Activated CD8-positive, alpha-beta memory T cell treated with anti-CD3 and anti-CD28 coated beads, Interleukin-2, amount 10 ng/mL, durations not matched to agents 7 days and 5 days (primary cell): ENCODE measurements around the gene SPATA31D1. TPM values are rescaled to one million over a fixed set of nuclear protein-coding genes. Genes with fewer than 3 reads are reported as not detected.
"Not testable (repeated sequence)": the region's sequence is repeated elsewhere in the genome, so short reads cannot be mapped to it uniquely, and the experiment has no call there.

ENCODE experiments used
- ATAC-seq: fragments of 150-1000 bp; cut with Tn5 transposase; one replicate; pipeline ENCODE4 v1.10.0; 2021; ENCODE audit warnings: moderate library complexity
- CTCF ChIA-PET: fragments of 350-600 bp; sonication (Branson Sonifier 250); formaldehyde crosslinking; loops from one replicate; lab custom pipeline; 2021; ENCODE audit warnings: antibody characterized with exemption; lab: Charles Lee
- DNase-seq: peaks from one replicate; pipeline ENCODE4 v3.0.0-alpha.2; 2020
- H3K27ac Mint-ChIP-seq: one replicate; pipeline ENCODE4 v1.8.0; 2021; ENCODE audit warnings: mild to moderate bottlenecking, mixed read lengths
- H3K27me3 Mint-ChIP-seq: one replicate; pipeline ENCODE4 v1.8.0; 2021; ENCODE audit warnings: mixed read lengths
- H3K36me3 Mint-ChIP-seq: one replicate; pipeline ENCODE4 v1.8.0; 2021; ENCODE audit warnings: mild to moderate bottlenecking, mixed read lengths
- H3K4me1 Mint-ChIP-seq: one replicate; pipeline ENCODE4 v1.8.0; 2021; ENCODE audit warnings: mixed read lengths
- H3K4me3 Mint-ChIP-seq: one replicate; pipeline ENCODE4 v1.8.0; 2021; ENCODE audit warnings: mild to moderate bottlenecking, moderate library complexity, mixed read lengths
- H3K9me3 Mint-ChIP-seq: one replicate; pipeline ENCODE4 v1.8.0; 2022; ENCODE audit warnings: low read depth, mixed read lengths
- total RNA-seq, 2 experiments: library from RNA; stranded (reverse); gene quantifications; one replicate each; pipeline ENCODE4 v1.2.3, GENCODE V29; 2021

The SPATA31D1 gene
- total RNA-seq, result not detected

GRCh38 chr9:81988472-81988871 is at the start of gene SPATA31D1:
Gene SPATA31D1 (plus strand): TSS chr9:81988772. CDS start chr9:81988819, 47 bp downstream.
- H3K36me3 Mint-ChIP-seq, CTCF ChIA-PET, ATAC-seq: not testable (repeated sequence)

GRCh38 chr9:81943393-81943792 is 45.2 kb upstream of the SPATA31D1 start, which contains the start of gene SPATA31D3:
Gene SPATA31D3 (plus strand): TSS chr9:81943500. CDS start chr9:81943586, 86 bp downstream.
- CTCF ChIA-PET, H3K4me3 Mint-ChIP-seq, ATAC-seq: not testable (repeated sequence)

More at GRCh38 chr9:81988472-81988871, at the start of gene SPATA31D1:
- H3K27me3 Mint-ChIP-seq, H3K4me3 Mint-ChIP-seq, DNase-seq, H3K4me1 Mint-ChIP-seq, H3K9me3 Mint-ChIP-seq, H3K27ac Mint-ChIP-seq: not testable (repeated sequence)

GRCh38 chr9:81948650-81949049 is 39.9 kb upstream of the SPATA31D1 start:
- CTCF ChIA-PET, ATAC-seq, H3K36me3 Mint-ChIP-seq, H3K4me1 Mint-ChIP-seq, H3K4me3 Mint-ChIP-seq, H3K27me3 Mint-ChIP-seq, H3K27ac Mint-ChIP-seq, DNase-seq: not testable (repeated sequence)
- H3K9me3 Mint-ChIP-seq, result peaks cover 13% of the 10 kb centered on the region

More at GRCh38 chr9:81943393-81943792, 45.2 kb upstream of the SPATA31D1 start, which contains the start of gene SPATA31D3:
- H3K9me3 Mint-ChIP-seq, H3K27me3 Mint-ChIP-seq, H3K36me3 Mint-ChIP-seq, H3K4me1 Mint-ChIP-seq, H3K27ac Mint-ChIP-seq, DNase-seq: not testable (repeated sequence)

GRCh38 chr9:81953096-81953495 is 35.5 kb upstream of the SPATA31D1 start:
- Mint-ChIP-seq H3K27me3 (no peaks in the 10 kb centered on the region), H3K4me1 (no peaks in the 10 kb centered on the region), H3K9me3 (peaks cover 31% of the 10 kb centered on the region), H3K4me3 (no peak overlapping the region), H3K36me3 (peaks cover 2% of the 10 kb centered on the region), H3K27ac (no peak overlapping the region)
- DNase-seq (no peak), ATAC-seq (no peak)
- CTCF ChIA-PET, result no interaction called here

- no peak for ATAC-seq
- H3K27me3 Mint-ChIP-seq, result no peaks in the 10 kb centered on the region
- CTCF ChIA-PET, result no interaction called here
- no peak overlapping the region for H3K27ac Mint-ChIP-seq
- H3K4me3 Mint-ChIP-seq, result no peak overlapping the region
- H3K4me1 Mint-ChIP-seq, result no peaks in the 10 kb centered on the region
- peaks cover 2% of the 10 kb centered on the region for H3K36me3 Mint-ChIP-seq
- peaks cover 30% of the 10 kb centered on the region for H3K9me3 Mint-ChIP-seq
- no peak for DNase-seq
Observed at GRCh38 chr9:81955625-81956024, 32.9 kb upstream of the SPATA31D1 start.

GRCh38 chr9:81964218-81965171 is 24.1 kb upstream of the SPATA31D1 start:
- Mint-ChIP-seq H3K36me3 (no peaks in the 10 kb centered on the region), H3K27ac (no peak overlapping the region), H3K9me3 (peaks cover 9% of the 10 kb centered on the region), H3K27me3 (no peaks in the 10 kb centered on the region), H3K4me3 (no peak overlapping the region), H3K4me1 (no peaks in the 10 kb centered on the region)
- ATAC-seq (no peak), DNase-seq (no peak)
- CTCF ChIA-PET, result no interaction called here

- ATAC-seq, result no peak
- Mint-ChIP-seq H3K27ac (no peak overlapping the region), H3K4me1 (no peaks in the 10 kb centered on the region), H3K4me3 (no peak overlapping the region), H3K9me3 (peaks cover 11% of the 10 kb centered on the region), H3K36me3 (no peaks in the 10 kb centered on the region), H3K27me3 (no peaks in the 10 kb centered on the region)
- no peak for DNase-seq
- CTCF ChIA-PET, result no interaction called here
Observed at GRCh38 chr9:81968026-81968425, 20.5 kb upstream of the SPATA31D1 start.

- peaks cover 14% of the 10 kb centered on the region for H3K9me3 Mint-ChIP-seq
- no peaks in the 10 kb centered on the region for H3K27me3 Mint-ChIP-seq
- no peak overlapping the region for H3K4me3 Mint-ChIP-seq
- no peaks in the 10 kb centered on the region for H3K4me1 Mint-ChIP-seq
- no peaks in the 10 kb centered on the region for H3K36me3 Mint-ChIP-seq
- no peak for ATAC-seq
- H3K27ac Mint-ChIP-seq, result no peak overlapping the region
- CTCF ChIA-PET, result no interaction called here
- DNase-seq, result no peak
Observed at GRCh38 chr9:81969971-81970370, 18.6 kb upstream of the SPATA31D1 start.

GRCh38 chr9:81971727-81972126 is 16.8 kb upstream of the SPATA31D1 start:
- H3K4me1 Mint-ChIP-seq, result no peaks in the 10 kb centered on the region
- H3K4me3 Mint-ChIP-seq, result no peak overlapping the region
- H3K9me3 Mint-ChIP-seq, result peaks cover 14% of the 10 kb centered on the region
- H3K27me3 Mint-ChIP-seq, result no peaks in the 10 kb centered on the region
- CTCF ChIA-PET, result no interaction called here
- no peaks in the 10 kb centered on the region for H3K36me3 Mint-ChIP-seq
- H3K27ac Mint-ChIP-seq, result no peak overlapping the region
- no peak for DNase-seq
- ATAC-seq, result no peak

GRCh38 chr9:81974764-81975163 is 13.8 kb upstream of the SPATA31D1 start:
- Mint-ChIP-seq H3K4me1 (no peaks in the 10 kb centered on the region), H3K9me3 (peaks cover 10% of the 10 kb centered on the region), H3K36me3 (no peaks in the 10 kb centered on the region), H3K4me3 (no peak overlapping the region), H3K27ac (no peak overlapping the region), H3K27me3 (no peaks in the 10 kb centered on the region)
- CTCF ChIA-PET, result no interaction called here
- DNase-seq, result no peak
- no peak for ATAC-seq

GRCh38 chr9:81976351-81976750 is 12.2 kb upstream of the SPATA31D1 start:
- H3K9me3 Mint-ChIP-seq, result peaks cover 7% of the 10 kb centered on the region
- no peak overlapping the region for H3K4me3 Mint-ChIP-seq
- H3K36me3 Mint-ChIP-seq, result no peaks in the 10 kb centered on the region
- CTCF ChIA-PET, result no interaction called here
- ATAC-seq, result no peak
- DNase-seq, result no peak
- no peaks in the 10 kb centered on the region for H3K27me3 Mint-ChIP-seq
- no peak overlapping the region for H3K27ac Mint-ChIP-seq
- no peaks in the 10 kb centered on the region for H3K4me1 Mint-ChIP-seq

- no peak overlapping the region for H3K27ac Mint-ChIP-seq
- no peaks in the 10 kb centered on the region for H3K4me1 Mint-ChIP-seq
- H3K36me3 Mint-ChIP-seq, result no peaks in the 10 kb centered on the region
- no peaks in the 10 kb centered on the region for H3K27me3 Mint-ChIP-seq
- CTCF ChIA-PET, result no interaction called here
- no peak overlapping the region for H3K4me3 Mint-ChIP-seq
- H3K9me3 Mint-ChIP-seq, result peaks cover 7% of the 10 kb centered on the region
- ATAC-seq (no peak), DNase-seq (no peak)
Observed at GRCh38 chr9:81979196-81979595, 9.4 kb upstream of the SPATA31D1 start.

GRCh38 chr9:81980568-81980967 is 8.0 kb upstream of the SPATA31D1 start:
- CTCF ChIA-PET, result no interaction called here
- H3K36me3 Mint-ChIP-seq, result no peaks in the 10 kb centered on the region

GRCh38 chr9:81981883-81982282 is 6.7 kb upstream of the SPATA31D1 start:
- CTCF ChIA-PET, result no interaction called here
- no peak overlapping the region for H3K27ac Mint-ChIP-seq
- no peaks in the 10 kb centered on the region for H3K4me1 Mint-ChIP-seq

More at GRCh38 chr9:81980568-81980967, 8.0 kb upstream of the SPATA31D1 start:
- Mint-ChIP-seq H3K4me3 (no peak overlapping the region), H3K27ac (no peak overlapping the region), H3K27me3 (no peaks in the 10 kb centered on the region), H3K9me3 (peaks cover 5% of the 10 kb centered on the region), H3K4me1 (no peaks in the 10 kb centered on the region)
- ATAC-seq (no peak), DNase-seq (no peak)

More at GRCh38 chr9:81981883-81982282, 6.7 kb upstream of the SPATA31D1 start:
- ATAC-seq (no peak), DNase-seq (no peak)
- Mint-ChIP-seq H3K4me3 (no peak overlapping the region), H3K9me3 (peaks cover 5% of the 10 kb centered on the region), H3K36me3 (no peaks in the 10 kb centered on the region), H3K27me3 (no peaks in the 10 kb centered on the region)
